HFFc6 (cell line): ENCODE measurements around the gene DPYSL3. TPM values are rescaled to one million over a fixed set of nuclear protein-coding genes. Genes with fewer than 3 reads are reported as not detected.

ENCODE experiments used
- DNase-seq: peaks from one replicate; pipeline ENCODE4 v3.0.0-alpha.2; 2018
- H3K27ac Mint-ChIP-seq: 2 replicates; pipeline ENCODE4 v1.8.0; 2020; ENCODE audit warnings: mild to moderate bottlenecking, mixed read lengths
- H3K27me3 Mint-ChIP-seq: 2 replicates; pipeline ENCODE4 v1.8.0; 2021; ENCODE audit warnings: mild to moderate bottlenecking, moderate library complexity, mixed read lengths; ENCODE audit not compliant: insufficient read depth
- H3K36me3 Mint-ChIP-seq: 2 replicates; pipeline ENCODE4 v1.8.0; 2021; ENCODE audit warnings: low read depth, mixed read lengths
- H3K4me1 Mint-ChIP-seq: 2 replicates; pipeline ENCODE4 v1.8.0; 2020; ENCODE audit warnings: low read depth, mixed read lengths
- H3K4me3 Mint-ChIP-seq: 2 replicates; pipeline ENCODE4 v1.8.0; 2020; ENCODE audit warnings: mild to moderate bottlenecking, moderate library complexity, mixed read lengths
- H3K9me3 Mint-ChIP-seq: 2 replicates; pipeline ENCODE4 v1.8.0; 2020; ENCODE audit warnings: mild to moderate bottlenecking, mixed read lengths
- total RNA-seq, 6 experiments: library from RNA; stranded (reverse); fragmentation: NEBNext Ultra II Directional; extraction: Animal tissue kit (Norgen Biotek cat#: 25700); gene quantifications; 2 replicates in 1 of 6; 3 replicates in 5 of 6; pipeline ENCODE4 v1.2.3, GENCODE V29; 2021
- TF ChIP-seq, protein P1 (sequence below): fragments of 200-600 bp; sonication (generic); IDR thresholded peaks from 2 replicates; pipeline ENCODE4 v1.5.0; 2021; ENCODE audit warnings: antibody characterized with exemption, mild to moderate bottlenecking

The DPYSL3 gene
- total RNA-seq, 6 experiments from 2014 or later = 41.9 to 57.7 (median 55.3) TPM

DNA sequence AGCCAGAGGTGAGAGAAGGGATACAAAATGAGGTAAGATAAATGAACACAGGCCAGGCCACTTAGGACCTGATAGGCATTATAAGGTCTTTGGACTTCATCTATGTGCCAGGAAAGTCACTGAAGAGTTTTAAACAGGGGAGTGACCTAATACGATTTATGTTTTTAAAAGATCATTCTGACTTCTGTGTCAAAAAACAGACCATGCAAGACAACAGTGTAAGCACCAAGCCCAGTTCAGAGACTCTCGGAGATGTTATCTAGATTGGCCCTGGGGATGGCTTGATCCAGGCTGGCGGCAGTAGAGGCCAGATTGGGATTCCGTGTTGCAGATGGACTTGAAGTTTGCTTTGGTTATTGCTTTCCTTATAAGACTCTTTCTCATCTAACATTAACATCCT is 43.0 kb upstream of the DPYSL3 start:
- no peak for DNase-seq
- no peaks in the 10 kb centered on the region for H3K9me3 Mint-ChIP-seq
- H3K4me3 Mint-ChIP-seq = peak overlapping the region; percentile 7; the same call in 1 of the 2 replicates
- TF ChIP-seq, protein P1, sequence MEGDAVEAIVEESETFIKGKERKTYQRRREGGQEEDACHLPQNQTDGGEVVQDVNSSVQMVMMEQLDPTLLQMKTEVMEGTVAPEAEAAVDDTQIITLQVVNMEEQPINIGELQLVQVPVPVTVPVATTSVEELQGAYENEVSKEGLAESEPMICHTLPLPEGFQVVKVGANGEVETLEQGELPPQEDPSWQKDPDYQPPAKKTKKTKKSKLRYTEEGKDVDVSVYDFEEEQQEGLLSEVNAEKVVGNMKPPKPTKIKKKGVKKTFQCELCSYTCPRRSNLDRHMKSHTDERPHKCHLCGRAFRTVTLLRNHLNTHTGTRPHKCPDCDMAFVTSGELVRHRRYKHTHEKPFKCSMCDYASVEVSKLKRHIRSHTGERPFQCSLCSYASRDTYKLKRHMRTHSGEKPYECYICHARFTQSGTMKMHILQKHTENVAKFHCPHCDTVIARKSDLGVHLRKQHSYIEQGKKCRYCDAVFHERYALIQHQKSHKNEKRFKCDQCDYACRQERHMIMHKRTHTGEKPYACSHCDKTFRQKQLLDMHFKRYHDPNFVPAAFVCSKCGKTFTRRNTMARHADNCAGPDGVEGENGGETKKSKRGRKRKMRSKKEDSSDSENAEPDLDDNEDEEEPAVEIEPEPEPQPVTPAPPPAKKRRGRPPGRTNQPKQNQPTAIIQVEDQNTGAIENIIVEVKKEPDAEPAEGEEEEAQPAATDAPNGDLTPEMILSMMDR = no peak
- no peaks in the 10 kb centered on the region for H3K36me3 Mint-ChIP-seq
- peak overlapping the region; percentile 18; the same call in 1 of the 2 replicates for H3K27ac Mint-ChIP-seq
- peaks cover 4% of the 10 kb centered on the region; the same call in 1 of the 2 replicates for H3K27me3 Mint-ChIP-seq
- H3K4me1 Mint-ChIP-seq = peaks cover 30% of the 10 kb centered on the region

DNA sequence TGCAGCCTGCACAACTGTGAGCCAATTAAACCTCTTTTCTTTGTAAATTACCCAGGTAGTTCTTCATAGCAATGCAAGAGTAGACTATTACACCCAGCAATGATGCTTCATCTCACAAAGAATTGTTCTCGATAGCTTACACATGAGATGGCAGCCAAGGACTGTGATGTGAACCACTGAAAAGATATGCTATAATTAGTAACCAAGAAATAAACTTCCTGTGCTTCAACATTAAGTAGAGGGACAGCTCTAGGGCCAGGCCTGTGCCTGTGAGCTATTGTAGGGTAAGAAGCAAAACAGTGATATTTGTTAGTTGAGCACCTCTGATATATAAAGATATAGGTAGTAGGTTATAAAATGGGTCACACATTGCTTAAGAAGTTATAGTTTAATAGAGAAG is 41.8 kb upstream of the DPYSL3 start:
- no peaks in the 10 kb centered on the region for H3K36me3 Mint-ChIP-seq
- H3K27ac Mint-ChIP-seq = no peak overlapping the region
- TF ChIP-seq, protein P1 = no peak
- DNase-seq = no peak
- peaks cover 33% of the 10 kb centered on the region for H3K4me1 Mint-ChIP-seq
- no peak overlapping the region for H3K4me3 Mint-ChIP-seq
- H3K27me3 Mint-ChIP-seq = peaks cover 4% of the 10 kb centered on the region; the same call in 1 of the 2 replicates
- H3K9me3 Mint-ChIP-seq = no peaks in the 10 kb centered on the region

DNA sequence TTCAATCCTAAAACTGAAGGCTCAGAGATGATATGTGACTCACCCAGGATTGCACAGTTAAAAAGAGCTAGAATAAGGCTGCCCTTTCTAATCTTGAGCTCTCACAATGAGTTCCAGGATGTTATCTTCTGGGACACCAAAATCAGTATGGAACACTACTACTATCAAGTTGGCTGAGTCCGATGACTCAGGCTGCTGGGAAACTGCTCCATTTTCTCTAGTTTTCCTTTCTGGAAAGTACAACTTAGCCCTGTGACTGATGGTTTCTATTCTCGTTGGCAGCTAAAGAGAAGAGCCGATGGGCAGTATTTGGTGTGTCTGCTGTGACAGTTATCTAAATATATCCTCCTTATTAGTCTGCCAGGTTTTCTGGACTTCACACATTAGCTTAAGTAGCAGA is 37.9 kb upstream of the DPYSL3 start:
- H3K9me3 Mint-ChIP-seq = no peaks in the 10 kb centered on the region
- peaks cover 15% of the 10 kb centered on the region for H3K4me1 Mint-ChIP-seq
- no peaks in the 10 kb centered on the region for H3K36me3 Mint-ChIP-seq
- H3K27ac Mint-ChIP-seq = no peak overlapping the region
- H3K4me3 Mint-ChIP-seq = no peak overlapping the region
- H3K27me3 Mint-ChIP-seq = peaks cover 2% of the 10 kb centered on the region; the same call in 1 of the 2 replicates
- TF ChIP-seq, protein P1 = no peak
- no peak for DNase-seq

DNA sequence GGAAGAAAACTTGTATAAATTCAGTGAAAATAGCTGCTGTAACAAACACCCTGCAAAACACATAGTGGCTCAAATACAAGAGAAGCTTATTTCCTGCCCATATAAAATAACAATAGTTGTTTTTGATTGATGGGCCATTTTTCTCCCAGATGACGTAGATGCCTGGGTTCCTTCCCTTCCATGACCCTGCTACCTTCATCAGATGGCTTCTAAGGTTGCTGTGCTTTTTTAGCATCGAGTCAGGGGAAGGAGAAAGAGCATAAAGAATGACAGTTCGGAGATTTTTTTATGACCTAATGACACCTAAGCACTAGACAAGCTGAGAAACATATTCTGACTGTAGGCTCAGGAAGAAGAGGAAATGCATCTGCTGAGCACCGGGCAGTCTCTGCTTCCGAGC is 34.7 kb upstream of the DPYSL3 start:
- no peak overlapping the region for H3K27ac Mint-ChIP-seq
- no peak for DNase-seq
- H3K36me3 Mint-ChIP-seq = no peaks in the 10 kb centered on the region
- no peaks in the 10 kb centered on the region for H3K9me3 Mint-ChIP-seq
- TF ChIP-seq, protein P1 = no peak
- H3K4me3 Mint-ChIP-seq = no peak overlapping the region
- peaks cover 11% of the 10 kb centered on the region for H3K4me1 Mint-ChIP-seq
- no peaks in the 10 kb centered on the region; the same call in none of the 2 replicates for H3K27me3 Mint-ChIP-seq

DNA sequence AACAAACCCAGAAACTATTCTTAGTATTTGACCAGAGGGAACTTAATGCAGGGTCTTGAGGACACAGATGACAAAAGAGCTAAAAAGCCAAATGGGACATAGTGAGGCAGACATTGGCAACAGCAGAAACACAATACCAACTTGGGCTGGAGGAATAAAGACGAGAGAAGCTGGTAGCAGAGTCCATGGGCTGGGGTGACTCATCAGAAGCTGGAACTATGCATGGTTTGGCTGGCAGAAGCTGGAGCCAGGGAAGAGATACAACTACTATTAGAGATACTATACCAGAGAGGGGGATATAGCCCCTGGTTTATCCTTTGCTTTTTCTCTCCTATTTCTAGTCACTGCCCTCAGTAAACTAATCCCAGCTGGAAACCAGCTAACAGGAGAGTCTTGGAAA is 29.2 kb upstream of the DPYSL3 start:
- H3K4me3 Mint-ChIP-seq = no peak overlapping the region
- TF ChIP-seq, protein P1 = no peak
- no peaks in the 10 kb centered on the region for H3K9me3 Mint-ChIP-seq
- H3K27ac Mint-ChIP-seq = no peak overlapping the region; the same call in 1 of the 2 replicates
- H3K36me3 Mint-ChIP-seq = no peaks in the 10 kb centered on the region
- peaks cover 53% of the 10 kb centered on the region for H3K4me1 Mint-ChIP-seq
- peak; percentile 37 for DNase-seq
- no peaks in the 10 kb centered on the region; the same call in 1 of the 2 replicates for H3K27me3 Mint-ChIP-seq

DNA sequence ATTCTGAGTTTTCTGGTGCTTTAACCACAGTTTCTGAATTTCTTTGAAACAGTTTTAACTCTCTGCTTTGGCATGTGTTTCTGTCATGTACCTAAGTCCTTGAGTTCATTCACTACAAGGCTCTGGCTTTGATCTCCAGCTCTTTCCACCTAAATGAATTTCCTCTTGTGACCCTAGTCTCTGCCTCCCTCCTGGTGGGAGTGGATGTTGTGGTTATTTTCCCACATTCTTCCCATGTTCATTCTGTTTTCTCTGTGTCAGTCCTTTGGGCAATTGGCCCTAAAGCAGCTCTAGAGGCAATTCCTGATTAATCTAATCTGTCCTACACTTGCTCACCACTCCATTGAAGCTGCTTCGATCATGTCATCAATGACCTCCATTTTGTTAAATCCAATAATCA is 28.4 kb upstream of the DPYSL3 start:
- no peaks in the 10 kb centered on the region; the same call in 1 of the 2 replicates for H3K27me3 Mint-ChIP-seq
- peaks cover 61% of the 10 kb centered on the region for H3K4me1 Mint-ChIP-seq
- no peaks in the 10 kb centered on the region for H3K9me3 Mint-ChIP-seq
- H3K27ac Mint-ChIP-seq = no peak overlapping the region
- DNase-seq = no peak
- no peak overlapping the region for H3K4me3 Mint-ChIP-seq
- TF ChIP-seq, protein P1 = no peak
- no peaks in the 10 kb centered on the region for H3K36me3 Mint-ChIP-seq
